Ectodermal cell (in vitro differentiated cells): ENCODE data around the gene BORA.
A peak's percentile ranks its signal among the peaks of the same experiment; 100 is the strongest.
"Not testable (repeated sequence)": the region's sequence is repeated elsewhere in the genome, so short reads cannot be mapped to it uniquely, and the experiment has no call there.

Experiments
- H3K27ac ChIP-seq: 2 replicates; pipeline ENCODE4 v1.7.0; 2013; ENCODE audit warnings: mild to moderate bottlenecking, low read depth, low read length; ENCODE audit not compliant: insufficient read depth, poor library complexity, severe bottlenecking
- H3K27me3 ChIP-seq: 2 replicates; pipeline ENCODE4 v1.7.0; 2013; ENCODE audit warnings: mild to moderate bottlenecking, low read length; ENCODE audit not compliant: insufficient read depth, control insufficient read depth, poor library complexity, severe bottlenecking
- H3K36me3 ChIP-seq: one replicate; pipeline ENCODE4 v1.7.0; 2013; ENCODE audit warnings: low read length; ENCODE audit not compliant: control insufficient read depth, insufficient read depth
- H3K4me1 ChIP-seq: one replicate; pipeline ENCODE4 v1.7.0; 2013; ENCODE audit warnings: low read length; ENCODE audit not compliant: control insufficient read depth, insufficient read depth
- H3K4me3 ChIP-seq: 2 replicates; pipeline ENCODE4 v1.7.0; 2013; ENCODE audit warnings: low read depth, low read length, control low read depth; ENCODE audit not compliant: insufficient read depth
- H3K9me3 ChIP-seq: 2 replicates; pipeline ENCODE4 v1.7.0; 2013; ENCODE audit warnings: mild to moderate bottlenecking, low read length, moderate library complexity; ENCODE audit not compliant: control insufficient read depth
- WGBS, 2 experiments: methylation state at CpG; one replicate each; pipeline ENCODE4 v1.1.7; 2013; ENCODE audit warnings: missing lambda C conversion rate in 2 of 2; 5-methylcytosine and 5-hydroxymethylcytosine counted together

Gene BORA

GRCh38 chr13:72700509-72700908 is 27.2 kb upstream of the BORA start:
- H3K27ac ChIP-seq, result no peak overlapping the region
- H3K27me3 ChIP-seq, result no peaks in the 10 kb centered on the region
- no peaks in the 10 kb centered on the region for H3K9me3 ChIP-seq
- no peaks in the 10 kb centered on the region for H3K36me3 ChIP-seq
- H3K4me3 ChIP-seq, result no peak overlapping the region
- 100% methylated on average over 1 of the region's 1 CpG for WGBS, 2 experiments
- no peaks in the 10 kb centered on the region for H3K4me1 ChIP-seq

GRCh38 chr13:72716776-72717175 is 10.9 kb upstream of the BORA start:
- peaks cover 41% of the 10 kb centered on the region for H3K36me3 ChIP-seq
- no peaks in the 10 kb centered on the region for H3K4me1 ChIP-seq
- no peaks in the 10 kb centered on the region for H3K9me3 ChIP-seq
- H3K4me3 ChIP-seq, result no peak overlapping the region
- WGBS, 2 experiments, result 61 to 64% methylated on average over 3 of the region's 3 CpGs
- H3K27me3 ChIP-seq, result no peaks in the 10 kb centered on the region
- H3K27ac ChIP-seq, result no peak overlapping the region

- not testable (repeated sequence) for H3K36me3 ChIP-seq, H3K27me3 ChIP-seq, H3K9me3 ChIP-seq, H3K27ac ChIP-seq, H3K4me1 ChIP-seq
- peak overlapping the region; percentile 87 for H3K4me3 ChIP-seq
- WGBS, 2 experiments, result 87 to 90% methylated on average over 13 to 14 of the region's 15 CpGs
Measured at GRCh38 chr13:72726185-72726584, 1.5 kb upstream of the BORA start.

GRCh38 chr13:72726726-72727416 is 852 bp upstream of the BORA start:
- peaks cover 5% of the 10 kb centered on the region for H3K36me3 ChIP-seq
- no peaks in the 10 kb centered on the region for H3K27me3 ChIP-seq
- H3K4me1 ChIP-seq, result peaks cover 7% of the 10 kb centered on the region
- 3% methylated on average over 49 of the region's 49 CpGs for WGBS, 2 experiments
- peak overlapping the region; percentile 41 for H3K27ac ChIP-seq
- peak overlapping the region; percentile 87 for H3K4me3 ChIP-seq
- no peaks in the 10 kb centered on the region for H3K9me3 ChIP-seq

- H3K27ac ChIP-seq, result no peak overlapping the region
- WGBS, 2 experiments, result 17 to 26% methylated on average over 2 to 3 of the region's 3 CpGs
Measured at GRCh38 chr13:72728290-72728605, 525 bp downstream of the BORA start.

GRCh38 chr13:72737033-72737432 is 9.3 kb downstream of the BORA start:
- Histone ChIP-seq H3K36me3 (peaks cover 14% of the 10 kb centered on the region), H3K9me3 (no peaks in the 10 kb centered on the region), H3K4me3 (no peak overlapping the region), H3K4me1 (no peaks in the 10 kb centered on the region), H3K27ac (no peak overlapping the region), H3K27me3 (no peaks in the 10 kb centered on the region)
- WGBS, 2 experiments, result 95 to 96% methylated on average over 3 of the region's 3 CpGs

More at GRCh38 chr13:72728290-72728605, 525 bp downstream of the BORA start:
- Histone ChIP-seq H3K36me3 (peaks cover 12% of the 10 kb centered on the region), H3K4me1 (peaks cover 7% of the 10 kb centered on the region), H3K9me3 (no peaks in the 10 kb centered on the region), H3K4me3 (peak overlapping the region; percentile 87), H3K27me3 (no peaks in the 10 kb centered on the region)

GRCh38 chr13:72740015-72740414 is 12.3 kb downstream of the BORA start:
- Histone ChIP-seq H3K9me3 (no peaks in the 10 kb centered on the region), H3K27me3 (no peaks in the 10 kb centered on the region), H3K36me3 (peaks cover 12% of the 10 kb centered on the region), H3K4me3 (no peak overlapping the region), H3K27ac (no peak overlapping the region), H3K4me1 (no peaks in the 10 kb centered on the region)
- WGBS, 2 experiments, result 94 to 96% methylated on average over 1 of the region's 1 CpG

GRCh38 chr13:72745260-72745659 is 17.5 kb downstream of the BORA start:
- Histone ChIP-seq H3K36me3 (peaks cover 34% of the 10 kb centered on the region), H3K4me1 (no peaks in the 10 kb centered on the region), H3K4me3 (no peak overlapping the region), H3K27ac (no peak overlapping the region), H3K9me3 (no peaks in the 10 kb centered on the region), H3K27me3 (no peaks in the 10 kb centered on the region)
- WGBS, 2 experiments, result 82 to 100% methylated on average over 1 of the region's 1 CpG

- Histone ChIP-seq H3K36me3 (peaks cover 33% of the 10 kb centered on the region), H3K9me3 (no peaks in the 10 kb centered on the region), H3K4me1 (no peaks in the 10 kb centered on the region), H3K27me3 (no peaks in the 10 kb centered on the region), H3K27ac (no peak overlapping the region), H3K4me3 (no peak overlapping the region)
Measured at GRCh38 chr13:72751220-72751619, 23.5 kb downstream of the BORA start.

- Histone ChIP-seq H3K9me3 (no peaks in the 10 kb centered on the region), H3K36me3 (peaks cover 22% of the 10 kb centered on the region), H3K4me1 (no peaks in the 10 kb centered on the region), H3K27ac (no peak overlapping the region), H3K4me3 (no peak overlapping the region), H3K27me3 (no peaks in the 10 kb centered on the region)
- 96 to 97% methylated on average over 6 of the region's 6 CpGs for WGBS, 2 experiments
Measured at GRCh38 chr13:72754111-72754510, 26.4 kb downstream of the BORA start.
